Measurements from ENCODE around the gene FILIP1L. TPM values are rescaled to one million over a fixed set of nuclear protein-coding genes. Genes with fewer than 3 reads are reported as not detected.

FILIP1L gene
- total and polyA plus RNA-seq, 2 of the 8 experiments (the other 6 are each of a cell fraction or from before 2014, with no cell fraction given), result 0.06 to 0.09 TPM

GRCh38 chr3:99871231-99872045, 242.9 kb downstream of the FILIP1L start (continued):
- TF ChIP-seq SIN3A (conservative IDR thresholded peaks at IDR 0.05 in 1 of 2, IDR thresholded peaks at IDR 0.05 in 1 of 2; ENCODE audit: low read depth in 1 of 2, low read length in 2 of 2), result no peak
- no peak for TF ChIP-seq RFX5 (IDR thresholded peaks at IDR 0.05; ENCODE audit: borderline replicate concordance, low read depth, low read length)
- TF ChIP-seq CTBP2 (IDR thresholded peaks at IDR 0.05; ENCODE audit: borderline replicate concordance, insufficient read depth, insufficient read length, low read length), result no peak
- TF ChIP-seq TBP (IDR thresholded peaks at IDR 0.05; ENCODE audit: low read depth, low read length), result no peak
- no peak for TF ChIP-seq KDM4A (IDR thresholded peaks at IDR 0.05; ENCODE audit: low read depth, low read length, severe bottlenecking)
- no peak for TF ChIP-seq SRF (IDR thresholded peaks at IDR 0.05; ENCODE audit: low read depth, low read length)
- no peak for TF ChIP-seq NANOG (IDR thresholded peaks at IDR 0.05; ENCODE audit: insufficient read depth, low read depth, low read length, poor library complexity, severe bottlenecking)
- TF ChIP-seq GABPA (IDR thresholded peaks at IDR 0.05; ENCODE audit: borderline replicate concordance, insufficient read depth, low read length), result no peak
- no peak for TF ChIP-seq RAD21 (IDR thresholded peaks at IDR 0.05 in 1 of 2, conservative IDR thresholded peaks at IDR 0.05 in 1 of 2; ENCODE audit: low read depth in 2 of 2, low read length in 2 of 2)

Measured in H1 (cell line).